ENCODE measurements around the gene GPRC5B.

The GPRC5B gene

DNA sequence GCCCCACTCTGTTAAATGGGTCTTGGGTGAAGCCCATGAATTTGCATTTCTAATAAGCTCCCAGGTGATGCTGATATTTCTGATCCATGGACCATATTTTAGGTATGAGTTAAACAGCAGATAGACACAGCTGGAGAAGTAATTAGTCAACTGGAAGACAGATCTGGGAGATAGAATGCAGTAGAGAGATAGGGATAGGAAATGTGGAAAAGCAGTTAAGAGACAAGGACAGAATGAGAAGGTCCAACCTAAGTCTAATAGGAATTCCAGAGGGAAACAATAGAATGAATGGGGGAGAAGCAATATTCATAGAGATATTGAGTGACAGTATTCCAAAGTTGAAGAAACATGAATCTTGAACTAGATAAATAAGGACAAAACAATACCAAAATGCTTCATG, 71.7 kb downstream of the GPRC5B start:
- no peak for DNase-seq (ENCODE audit: low read depth)
- H3K4me3 ChIP-seq (ENCODE audit: low read depth, low read length): no peak overlapping the region
- TF ChIP-seq, protein P1, sequence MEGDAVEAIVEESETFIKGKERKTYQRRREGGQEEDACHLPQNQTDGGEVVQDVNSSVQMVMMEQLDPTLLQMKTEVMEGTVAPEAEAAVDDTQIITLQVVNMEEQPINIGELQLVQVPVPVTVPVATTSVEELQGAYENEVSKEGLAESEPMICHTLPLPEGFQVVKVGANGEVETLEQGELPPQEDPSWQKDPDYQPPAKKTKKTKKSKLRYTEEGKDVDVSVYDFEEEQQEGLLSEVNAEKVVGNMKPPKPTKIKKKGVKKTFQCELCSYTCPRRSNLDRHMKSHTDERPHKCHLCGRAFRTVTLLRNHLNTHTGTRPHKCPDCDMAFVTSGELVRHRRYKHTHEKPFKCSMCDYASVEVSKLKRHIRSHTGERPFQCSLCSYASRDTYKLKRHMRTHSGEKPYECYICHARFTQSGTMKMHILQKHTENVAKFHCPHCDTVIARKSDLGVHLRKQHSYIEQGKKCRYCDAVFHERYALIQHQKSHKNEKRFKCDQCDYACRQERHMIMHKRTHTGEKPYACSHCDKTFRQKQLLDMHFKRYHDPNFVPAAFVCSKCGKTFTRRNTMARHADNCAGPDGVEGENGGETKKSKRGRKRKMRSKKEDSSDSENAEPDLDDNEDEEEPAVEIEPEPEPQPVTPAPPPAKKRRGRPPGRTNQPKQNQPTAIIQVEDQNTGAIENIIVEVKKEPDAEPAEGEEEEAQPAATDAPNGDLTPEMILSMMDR (IDR thresholded peaks at IDR 0.05; ENCODE audit: low read depth, low read length, missing control alignments): no peak

DNA sequence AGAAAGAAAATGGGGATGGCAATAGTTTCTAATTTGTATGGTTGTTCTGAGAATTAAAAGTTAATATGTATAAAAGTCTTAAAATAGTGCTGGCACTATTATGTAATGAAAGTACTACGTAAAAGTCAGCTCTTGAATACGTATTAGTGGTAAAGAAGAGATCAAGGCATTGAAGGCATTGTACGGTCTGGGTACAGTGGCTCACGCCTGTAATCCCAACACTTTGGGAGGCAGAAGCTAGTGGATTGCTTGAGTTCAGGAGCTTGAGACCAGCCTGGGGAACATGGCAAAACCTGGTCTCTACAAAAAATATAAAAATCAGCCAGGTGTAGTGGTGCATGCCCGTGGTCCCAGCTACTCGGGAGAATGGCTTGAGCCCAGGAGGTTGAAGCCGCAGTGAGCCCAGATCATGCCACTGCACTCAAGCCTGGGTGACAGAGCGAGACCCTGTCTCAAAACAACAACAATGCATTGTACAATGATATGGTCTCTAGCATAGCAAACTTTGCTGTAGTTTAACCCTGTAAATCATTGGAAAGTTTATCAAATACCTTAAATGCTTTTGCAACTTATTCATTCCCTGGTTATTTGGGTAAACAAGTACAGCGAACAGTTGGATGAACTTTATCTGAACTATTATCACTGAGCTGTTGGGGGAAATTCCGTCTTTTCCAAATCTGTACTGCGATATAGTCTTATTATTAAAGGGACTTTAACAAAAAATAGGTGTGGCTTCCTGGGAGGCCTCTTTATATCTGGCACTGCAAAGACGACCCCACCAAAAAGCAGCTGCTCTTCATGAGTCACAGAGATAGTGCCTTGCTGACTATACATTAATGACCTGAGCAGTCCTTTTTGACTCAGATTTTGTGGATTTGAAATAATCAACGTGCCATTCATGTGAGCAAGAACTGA, 73.6 kb downstream of the GPRC5B start:
- DNase-seq (ENCODE audit: low read depth): no peak
- H3K4me3 ChIP-seq (ENCODE audit: low read depth, low read length): no peak overlapping the region
- TF ChIP-seq, protein P1 (IDR thresholded peaks at IDR 0.05; ENCODE audit: low read depth, low read length, missing control alignments): no peak

DNA sequence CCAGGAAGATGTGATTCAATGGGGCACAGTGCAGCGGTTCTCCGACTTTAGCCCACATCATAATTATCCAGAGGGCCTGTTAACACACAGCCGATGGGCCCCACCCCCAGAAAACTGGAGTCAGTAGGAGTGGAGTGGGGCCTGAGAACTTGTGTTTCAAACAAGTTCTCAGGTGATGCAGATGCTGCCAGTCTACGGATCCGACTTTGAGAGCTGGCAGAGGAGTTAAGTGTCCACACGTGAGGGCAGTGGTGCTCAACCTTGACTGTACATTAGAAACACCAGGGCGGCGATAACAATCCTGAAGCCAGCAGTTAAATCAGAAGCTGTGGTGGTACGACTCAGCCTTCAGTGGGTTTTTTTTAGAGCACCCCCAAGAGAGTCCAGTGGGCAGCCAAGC, 75.0 kb downstream of the GPRC5B start:
- TF ChIP-seq, protein P1 (IDR thresholded peaks at IDR 0.05; ENCODE audit: low read depth, low read length, missing control alignments): no peak

DNA sequence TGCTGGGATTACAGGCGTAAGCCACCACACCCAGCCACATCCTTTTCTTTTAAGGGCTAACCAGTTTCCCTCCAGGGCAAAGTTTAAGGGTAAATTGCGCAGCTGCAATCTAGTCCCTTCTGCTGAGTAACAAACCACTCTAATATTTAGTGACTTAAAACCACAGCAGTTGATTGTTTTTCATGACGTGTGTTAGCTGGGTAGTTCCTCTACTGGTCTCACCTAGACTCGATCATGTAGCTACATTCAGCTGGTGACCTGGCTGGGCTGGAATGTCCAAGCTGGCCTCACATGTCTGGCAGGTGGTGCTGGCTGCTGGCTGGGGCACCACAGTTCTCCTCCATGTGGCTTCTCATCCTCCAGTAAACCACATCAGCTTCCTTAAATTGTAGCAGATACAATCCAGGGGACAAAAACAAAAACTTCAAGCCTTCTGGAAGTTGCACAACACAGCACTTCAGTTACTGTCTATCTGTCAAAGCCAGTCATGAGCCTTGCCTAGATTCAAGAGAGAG, 75.5 kb downstream of the GPRC5B start:
- DNase-seq (ENCODE audit: low read depth): no peak
- TF ChIP-seq, protein P1 (IDR thresholded peaks at IDR 0.05; ENCODE audit: low read depth, low read length, missing control alignments): no peak

More for the DNA sequence above, 75.0 kb downstream of the GPRC5B start:
- no peak overlapping the region for H3K4me3 ChIP-seq (ENCODE audit: low read depth, low read length)
- no peak for DNase-seq (ENCODE audit: low read depth)

DNA sequence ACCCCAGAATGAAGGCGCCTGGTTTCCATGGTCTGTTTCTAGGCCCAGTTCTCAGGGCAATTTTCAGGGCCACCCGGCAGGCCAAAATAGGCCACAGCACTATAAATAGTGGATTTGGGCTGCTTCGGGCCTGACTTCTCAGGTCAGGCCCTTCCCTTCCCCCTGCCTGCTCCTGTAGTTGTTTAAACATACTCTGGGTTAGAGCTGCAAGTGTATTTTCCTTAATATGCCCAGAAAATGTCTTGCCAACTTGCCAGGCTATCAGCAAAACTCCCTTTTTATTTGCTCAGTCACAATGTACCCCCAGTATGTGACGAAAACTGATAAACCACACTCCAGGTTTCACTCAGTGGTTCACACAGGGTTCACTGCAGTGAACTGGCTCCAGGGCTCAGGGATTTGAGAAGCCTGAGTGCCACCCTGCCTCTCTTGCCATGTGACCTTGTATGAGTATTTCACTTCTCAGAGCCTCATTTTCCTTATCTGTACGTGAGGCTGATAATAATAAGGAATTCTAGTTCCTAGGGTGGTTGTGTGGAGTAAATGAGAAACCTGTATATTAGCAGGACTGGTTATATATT, 76.5 kb downstream of the GPRC5B start:
- no peak for DNase-seq (ENCODE audit: low read depth)
- no peak overlapping the region for H3K4me3 ChIP-seq (ENCODE audit: low read depth, low read length)

More for the DNA sequence above, 75.5 kb downstream of the GPRC5B start:
- no peak overlapping the region for H3K4me3 ChIP-seq (ENCODE audit: low read depth, low read length)

More for the DNA sequence above, 76.5 kb downstream of the GPRC5B start:
- TF ChIP-seq, protein P1 (IDR thresholded peaks at IDR 0.05; ENCODE audit: low read depth, low read length, missing control alignments): no peak
